Transverse colon (tissue), 4 donors: ENCODE results near the gene C19orf44. TPM values are rescaled to one million over a fixed set of nuclear protein-coding genes. Genes with fewer than 3 reads are reported as not detected.
"Not testable (repeated sequence)": the region's sequence is repeated elsewhere in the genome, so short reads cannot be mapped to it uniquely, and the experiment has no call there.

Experiments used
- DNase-seq: peaks from one replicate; pipeline ENCODE4 v3.0.0-alpha.2; 2019
- H3K27ac ChIP-seq, 4 donors: fragments of 200-600 bp; sonication (generic); 2 replicates each; pipeline ENCODE4 v1.5.1; 2016 to 2018; ENCODE audit warnings: inconsistent platforms in 4 of 4
- H3K27me3 ChIP-seq: fragments of 200-600 bp; sonication (generic); 2 replicates; pipeline ENCODE4 v1.5.1; 2017; ENCODE audit warnings: inconsistent platforms
- H3K36me3 ChIP-seq, 4 donors: fragments of 200-600 bp; sonication (generic); 2 replicates each; pipeline ENCODE4 v1.5.1; 2017 to 2019; ENCODE audit warnings: inconsistent platforms in 4 of 4
- H3K4me1 ChIP-seq, 4 donors: fragments of 200-600 bp; sonication (generic); 2 replicates each; pipeline ENCODE4 v1.5.1; 2017 to 2020; ENCODE audit warnings: inconsistent platforms in 4 of 4
- H3K4me3 ChIP-seq, 4 donors: fragments of 200-600 bp; sonication (generic); 1 replicate in 1 of 4; 2 replicates in 3 of 4; pipeline versions ENCODE4 v1.5.1 to v1.6.1; 2017 to 2019; ENCODE audit warnings: inconsistent platforms in 4 of 4
- H3K9me3 ChIP-seq, 2 donors: fragments of 200-600 bp; sonication (generic); 2 replicates each; pipeline ENCODE4 v1.5.1; 2017 to 2019; ENCODE audit warnings: inconsistent platforms in 2 of 2
- EP300 ChIP-seq: sonication (generic); formaldehyde crosslinking; IDR thresholded peaks from one replicate; pipeline ENCODE4 v1.6.1; 2017; ENCODE audit warnings: antibody characterized with exemption, low read depth
- POLR2A ChIP-seq: fragments of 450-650 bp; IDR thresholded peaks from one replicate; pipeline ENCODE4 v1.6.1; 2016; ENCODE audit warnings: antibody characterized with exemption, mild to moderate bottlenecking, moderate library complexity
- POLR2AphosphoS5 ChIP-seq, 3 donors: sonication (generic); formaldehyde crosslinking; IDR thresholded peaks; one replicate each; pipeline ENCODE4 v1.6.1; 2016; ENCODE audit warnings: antibody characterized with exemption in 3 of 3
- WGBS, 2 donors: methylation state at CpG; one replicate each; pipeline ENCODE4 v1.1.5; 2018; ENCODE audit warnings: low coverage in 1 of 2; 5-methylcytosine and 5-hydroxymethylcytosine counted together
- in situ Hi-C, 4 donors: fragments of 200-750 bp; cut with MboI; loops; one replicate each; pipeline versions ENCODE4 v1.15.0 to v1.15.1; 2017; ENCODE audit warnings: low sequenced_read_pairs in 3 of 4, low pct_ligation_motif_present in 1 of 4, low pct_unique_long_range_greater_than_20kb in 1 of 4
- intact Hi-C: fragments of 100-400 bp; cut with DNase I; formaldehyde crosslinking; loops from one replicate; pipeline ENCODE4 v1.15.1; 2023; ENCODE audit warnings: low total_unique reads
- total RNA-seq, 4 donors: library from RNA; depleted of rRNA; stranded (reverse); fragments of >200 nt; gene quantifications; one replicate each; pipeline ENCODE4 v1.1.0, GENCODE V29; 2016
- TF ChIP-seq, protein P1 (sequence below), 5 experiments: fragments of 200-600 bp in 3 of 5; fragments of 450-650 bp in 2 of 5; sonication (generic) in 3 of 5; IDR thresholded peaks; 1 replicate in 2 of 5; 2 replicates in 3 of 5; pipeline ENCODE4 v1.5.1; 2016 to 2017; ENCODE audit warnings: antibody characterized with exemption in 5 of 5, inconsistent platforms in 3 of 5, mild to moderate bottlenecking in 2 of 5, moderate library complexity in 1 of 5

C19orf44 gene
- total RNA-seq, 4 donors from 2014 or later: 0.20 to 6.7 (median 1.6) TPM

DNA sequence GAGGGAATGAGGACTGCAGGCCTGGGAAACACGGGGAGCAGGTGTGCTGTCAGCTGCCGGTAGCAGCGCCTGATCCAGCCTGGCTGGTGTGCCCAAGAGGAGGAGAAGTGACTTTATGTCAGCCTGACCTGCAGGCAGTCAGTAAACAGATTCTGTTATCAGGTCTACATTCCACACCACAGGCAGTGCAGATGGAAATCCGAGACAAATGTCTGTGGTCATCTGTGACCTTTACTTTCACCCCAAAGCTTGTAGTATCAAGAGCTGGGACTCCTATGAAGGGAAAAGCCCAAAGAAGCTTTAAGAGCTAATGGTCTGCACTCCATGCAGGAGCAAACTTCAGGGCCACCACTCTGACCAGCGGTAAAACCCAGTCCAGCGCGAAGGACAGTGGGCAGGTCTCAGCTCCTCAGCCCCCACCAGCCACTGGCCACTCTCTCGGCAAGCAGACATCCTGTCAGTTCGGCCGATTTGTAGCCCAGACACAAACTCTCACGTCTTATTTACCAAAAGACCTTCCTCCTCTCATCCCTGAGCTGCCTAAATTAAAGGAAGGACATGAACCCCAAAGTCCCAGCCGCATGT is 32.1 kb upstream of the C19orf44 start:
- intact Hi-C loops: no loop called here
- TF ChIP-seq, protein P1, sequence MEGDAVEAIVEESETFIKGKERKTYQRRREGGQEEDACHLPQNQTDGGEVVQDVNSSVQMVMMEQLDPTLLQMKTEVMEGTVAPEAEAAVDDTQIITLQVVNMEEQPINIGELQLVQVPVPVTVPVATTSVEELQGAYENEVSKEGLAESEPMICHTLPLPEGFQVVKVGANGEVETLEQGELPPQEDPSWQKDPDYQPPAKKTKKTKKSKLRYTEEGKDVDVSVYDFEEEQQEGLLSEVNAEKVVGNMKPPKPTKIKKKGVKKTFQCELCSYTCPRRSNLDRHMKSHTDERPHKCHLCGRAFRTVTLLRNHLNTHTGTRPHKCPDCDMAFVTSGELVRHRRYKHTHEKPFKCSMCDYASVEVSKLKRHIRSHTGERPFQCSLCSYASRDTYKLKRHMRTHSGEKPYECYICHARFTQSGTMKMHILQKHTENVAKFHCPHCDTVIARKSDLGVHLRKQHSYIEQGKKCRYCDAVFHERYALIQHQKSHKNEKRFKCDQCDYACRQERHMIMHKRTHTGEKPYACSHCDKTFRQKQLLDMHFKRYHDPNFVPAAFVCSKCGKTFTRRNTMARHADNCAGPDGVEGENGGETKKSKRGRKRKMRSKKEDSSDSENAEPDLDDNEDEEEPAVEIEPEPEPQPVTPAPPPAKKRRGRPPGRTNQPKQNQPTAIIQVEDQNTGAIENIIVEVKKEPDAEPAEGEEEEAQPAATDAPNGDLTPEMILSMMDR (IDR thresholded peaks at IDR 0.05): no peak
- TF ChIP-seq POLR2A (no peak), POLR2AphosphoS5 (IDR thresholded peaks at IDR 0.05) (no peak), EP300 (no peak)
- Histone ChIP-seq H3K4me3 (no peak overlapping the region), H3K9me3 (no peaks in the 10 kb centered on the region), H3K4me1 (peaks cover 4 to 25% (median 8%) of the 10 kb centered on the region in 4 donors), H3K36me3 (no peaks in the 10 kb centered on the region), H3K27me3 (no peaks in the 10 kb centered on the region), H3K27ac (no peak overlapping the region)
- no peak for DNase-seq
- WGBS, 2 donors: 74% methylated on average over 12 of the region's 12 CpGs; no CpG with 5 or more reads in 1 of the 2 donors
- in situ Hi-C loops: no loop called here

DNA sequence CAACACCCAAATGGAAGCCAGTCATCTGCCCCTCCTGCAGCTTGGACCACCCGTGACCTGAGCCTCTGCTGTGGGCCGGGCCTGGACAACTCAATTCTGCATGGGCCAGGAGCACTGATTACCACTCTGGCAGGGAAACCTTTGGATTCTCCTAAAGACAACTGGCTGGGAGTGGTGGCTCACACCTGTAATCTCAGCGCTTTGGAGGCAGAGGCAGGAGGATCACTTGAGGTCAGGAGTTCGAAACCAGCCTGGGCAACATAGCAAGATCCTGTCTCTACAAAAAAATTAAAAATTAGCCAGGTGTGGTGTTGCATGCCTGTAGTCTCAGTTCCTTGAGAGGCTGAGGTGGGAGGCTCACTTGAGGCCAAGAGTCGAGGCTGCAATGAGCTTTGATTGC is 31.0 kb upstream of the C19orf44 start:
- intact Hi-C loops (no loop called here), in situ Hi-C loops (no loop called here)
- no peak for DNase-seq
- Histone ChIP-seq H3K36me3 (no peaks in the 10 kb centered on the region), H3K9me3 (no peaks in the 10 kb centered on the region), H3K27me3 (no peaks in the 10 kb centered on the region), H3K4me3 (no peak overlapping the region), H3K4me1 (peaks cover 11 to 28% (median 14%) of the 10 kb centered on the region in 4 donors), H3K27ac (no peak overlapping the region)
- 96% methylated on average over 5 of the region's 5 CpGs; no CpG with 5 or more reads in 1 of the 2 donors for WGBS, 2 donors
- no peak for TF ChIP-seq EP300
- TF ChIP-seq, protein P1 (IDR thresholded peaks at IDR 0.05): no peak
- TF ChIP-seq POLR2AphosphoS5 (IDR thresholded peaks at IDR 0.05): no peak
- no peak for TF ChIP-seq POLR2A

DNA sequence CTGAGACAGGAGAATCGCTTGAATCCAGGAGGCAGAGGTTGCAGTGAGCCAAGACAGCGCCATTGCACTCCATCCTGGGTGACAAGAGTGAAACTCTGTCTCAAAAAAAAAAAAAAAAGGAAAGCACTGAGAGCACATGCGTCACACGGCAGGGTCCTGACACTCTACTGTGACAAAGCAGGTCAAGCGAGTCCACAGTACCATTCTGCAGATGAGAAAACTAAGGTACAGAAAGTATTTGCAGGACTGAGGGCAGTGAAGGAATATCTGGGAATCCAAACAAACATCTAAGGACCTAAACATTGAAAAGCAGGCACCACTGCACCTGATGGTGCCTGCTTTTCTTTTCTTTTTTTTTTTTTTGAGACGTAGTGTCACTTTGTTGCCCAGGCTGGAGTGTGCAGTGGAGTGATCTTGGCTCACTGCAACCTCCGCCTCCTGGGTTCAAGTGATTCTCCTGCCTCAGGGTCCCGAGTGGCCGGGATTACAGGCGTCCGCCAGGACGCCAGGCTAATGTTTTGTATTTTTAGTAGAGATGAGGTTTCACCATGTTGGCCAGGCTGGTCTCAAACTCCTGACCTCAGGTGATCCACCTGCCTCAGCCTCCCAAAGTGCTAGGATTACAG is 29.3 kb upstream of the C19orf44 start:
- H3K27ac ChIP-seq, H3K36me3 ChIP-seq, in situ Hi-C loops, DNase-seq, H3K9me3 ChIP-seq, H3K4me3 ChIP-seq, H3K27me3 ChIP-seq, intact Hi-C loops: not testable (repeated sequence)
- 91% methylated on average over 12 of the region's 12 CpGs; no CpG with 5 or more reads in 1 of the 2 donors for WGBS, 2 donors
- H3K4me1 ChIP-seq: peaks cover 20 to 36% (median 22%) of the 10 kb centered on the region in 4 donors

DNA sequence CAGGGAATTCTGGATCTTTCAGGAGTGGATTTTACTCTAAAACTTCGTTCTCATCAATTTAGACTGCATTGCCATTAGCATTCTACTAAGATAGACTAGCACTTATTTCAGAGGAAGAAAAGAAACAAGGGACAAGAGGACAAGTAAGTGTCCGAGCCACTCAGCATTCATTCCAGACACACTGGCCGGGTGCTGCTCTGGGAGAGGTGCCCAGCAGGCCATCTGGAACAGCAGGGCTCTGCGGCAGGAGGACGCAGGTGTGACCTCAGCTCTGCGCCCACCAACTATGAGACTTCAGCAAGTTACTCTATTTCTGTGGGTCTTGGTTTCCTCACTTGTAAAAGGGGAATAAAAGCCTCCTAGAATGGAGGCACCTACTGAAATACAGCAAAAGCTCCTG is 28.6 kb upstream of the C19orf44 start:
- whole genome bisulfite sequencing, 2 donors: 87 to 90% methylated on average over 2 to 6 of the region's 6 CpGs
- in situ Hi-C loops: no loop called here
- Histone ChIP-seq H3K4me3 (no peak overlapping the region), H3K4me1 (peaks cover 21 to 40% (median 23%) of the 10 kb centered on the region in 4 donors), H3K27me3 (no peaks in the 10 kb centered on the region), H3K27ac (no peak overlapping the region), H3K9me3 (no peaks in the 10 kb centered on the region), H3K36me3 (no peaks in the 10 kb centered on the region)
- DNase-seq: no peak
- TF ChIP-seq POLR2A (no peak), POLR2AphosphoS5 (IDR thresholded peaks at IDR 0.05) (no peak), EP300 (no peak)
- TF ChIP-seq, protein P1 (IDR thresholded peaks at IDR 0.05): no peak
- intact Hi-C loops: no loop called here
